Liver (tissue), 9 donors: ENCODE data around the gene AK1. TPM values are rescaled to one million over a fixed set of nuclear protein-coding genes. Genes with fewer than 3 reads are reported as not detected.

ENCODE experiments used
- DNase-seq: peaks from one replicate; pipeline ENCODE4 v3.0.0-alpha.2; 2017; ENCODE audit warnings: low spot score
- H3K27ac ChIP-seq, 2 donors: one replicate each; pipeline ENCODE4 v1.7.0; 2013; ENCODE audit warnings: inconsistent platforms in 2 of 2, low read length in 2 of 2, control low read depth in 1 of 2, low read depth in 1 of 2, mild to moderate bottlenecking in 1 of 2
- H3K27me3 ChIP-seq, 4 donors: one replicate each; pipeline versions ENCODE4 v1.6.1 to v1.7.0; 2013; ENCODE audit warnings: low read length in 3 of 4, inconsistent platforms in 1 of 4, mild to moderate bottlenecking in 1 of 4, moderate library complexity in 1 of 4; ENCODE audit not compliant: control insufficient read depth in 4 of 4, insufficient read depth in 4 of 4
- H3K36me3 ChIP-seq, 4 donors: one replicate each; pipeline versions ENCODE4 v1.6.1 to v1.7.0; 2013; ENCODE audit warnings: low read length in 3 of 4, mild to moderate bottlenecking in 3 of 4, low read depth in 1 of 4, moderate library complexity in 1 of 4; ENCODE audit not compliant: control insufficient read depth in 4 of 4, insufficient read depth in 3 of 4
- H3K4me1 ChIP-seq, 4 donors: one replicate each; pipeline versions ENCODE4 v1.6.1 to v1.7.0; 2013; ENCODE audit warnings: low read length in 3 of 4, mild to moderate bottlenecking in 3 of 4, moderate library complexity in 1 of 4; ENCODE audit not compliant: control insufficient read depth in 4 of 4, insufficient read depth in 4 of 4
- H3K4me3 ChIP-seq, 3 donors: one replicate each; pipeline versions ENCODE4 v1.6.1 to v1.7.0; 2013; ENCODE audit warnings: low read length in 3 of 3, control low read depth in 1 of 3, low read depth in 1 of 3, mild to moderate bottlenecking in 1 of 3
- H3K9ac ChIP-seq, 2 donors: one replicate each; pipeline ENCODE4 v1.7.0; 2013; ENCODE audit warnings: low read length in 2 of 2, mild to moderate bottlenecking in 2 of 2, moderate library complexity in 2 of 2, control low read depth in 1 of 2, low read depth in 1 of 2
- H3K9me3 ChIP-seq, 4 donors: one replicate each; pipeline versions ENCODE4 v1.6.1 to v1.7.0; 2013; ENCODE audit warnings: low read length in 3 of 4; ENCODE audit not compliant: control insufficient read depth in 4 of 4
- ATF3 ChIP-seq: IDR thresholded peaks from 2 replicates; pipeline ENCODE4 v1.6.1; 2016; ENCODE audit warnings: antibody characterized with exemption
- CTCF ChIP-seq: fragments of 150-350 bp; IDR thresholded peaks from 2 replicates; pipeline ENCODE4 v1.5.1; 2017; ENCODE audit warnings: improper control_type of control experiment, low read depth, low read length; ENCODE audit not compliant: missing input control
- EGR1 ChIP-seq, 2 donors: IDR thresholded peaks; 2 replicates each; pipeline ENCODE4 v1.6.1; 2016 to 2018; ENCODE audit warnings: antibody characterized with exemption in 2 of 2, low read depth in 2 of 2
- FOXA1 ChIP-seq: IDR thresholded peaks from 2 replicates; pipeline ENCODE4 v1.6.1; 2016; ENCODE audit warnings: antibody characterized with exemption
- FOXA2 ChIP-seq: IDR thresholded peaks from 2 replicates; pipeline ENCODE4 v1.6.1; 2016; ENCODE audit warnings: antibody characterized with exemption
- HNF4A ChIP-seq, 2 donors: conservative IDR thresholded peaks; 2 replicates each; pipeline ENCODE4 v1.6.1; 2016; ENCODE audit warnings: antibody characterized with exemption in 2 of 2, mild to moderate bottlenecking in 2 of 2
- HNF4G ChIP-seq: IDR thresholded peaks from 2 replicates; pipeline ENCODE4 v1.6.1; 2016; ENCODE audit warnings: antibody characterized with exemption
- JUND ChIP-seq, 2 donors: IDR thresholded peaks; 2 replicates each; pipeline ENCODE4 v1.6.1; 2016; ENCODE audit warnings: antibody characterized with exemption in 2 of 2
- NR2F2 ChIP-seq: IDR thresholded peaks from 2 replicates; pipeline ENCODE4 v1.6.1; 2016; ENCODE audit warnings: antibody characterized with exemption
- RAD21 ChIP-seq, 2 donors: IDR thresholded peaks; 2 replicates each; pipeline ENCODE4 v1.6.1; 2016; ENCODE audit warnings: antibody characterized with exemption in 2 of 2, mild to moderate bottlenecking in 2 of 2
- REST ChIP-seq: IDR thresholded peaks from 2 replicates; pipeline ENCODE4 v1.6.1; 2016; ENCODE audit warnings: antibody characterized with exemption, mild to moderate bottlenecking
- RXRA ChIP-seq, 2 donors: IDR thresholded peaks; 2 replicates each; pipeline ENCODE4 v1.6.1; 2017 to 2018; ENCODE audit warnings: antibody characterized with exemption in 2 of 2, mild to moderate bottlenecking in 1 of 2
- SP1 ChIP-seq: IDR thresholded peaks from 2 replicates; pipeline ENCODE4 v1.6.1; 2018; ENCODE audit warnings: antibody characterized with exemption, mild to moderate bottlenecking
- TAF1 ChIP-seq: conservative IDR thresholded peaks from 2 replicates; pipeline ENCODE4 v1.6.1; 2016; ENCODE audit warnings: antibody characterized with exemption, mild to moderate bottlenecking
- YY1 ChIP-seq: IDR thresholded peaks from 2 replicates; pipeline ENCODE4 v1.6.1; 2016; ENCODE audit warnings: antibody characterized with exemption, mild to moderate bottlenecking
- ZBTB33 ChIP-seq: IDR thresholded peaks from 2 replicates; pipeline ENCODE4 v1.6.1; 2016; ENCODE audit warnings: antibody characterized with exemption
- WGBS: extraction: QIAGEN DNeasy Blood & Tissue Kit; methylation state at CpG from one replicate; pipeline ENCODE4 v1.1.7; 2013; 5-methylcytosine and 5-hydroxymethylcytosine counted together
- polyA plus RNA-seq, 2 donors: library from polyadenylated mRNA; stranded (reverse) in 1 of 2; unstranded in 1 of 2; fragments of 200-250 nt in 1 of 2; fragments of >200 nt in 1 of 2; fragmentation: Nextera tagmentation in 1 of 2; extraction: Ambion mirVana in 1 of 2; gene quantifications; one replicate each; pipeline versions ENCODE4 v1.2.1 to v1.2.3, GENCODE V29; 2013 to 2015
- total RNA-seq, 2 donors: library from RNA; depleted of rRNA; stranded (reverse); fragments of >200 nt; gene quantifications; one replicate each; pipeline ENCODE4 v1.2.3, GENCODE V29; 2014
- TF ChIP-seq, protein P1 (sequence below): IDR thresholded peaks from 2 replicates; pipeline ENCODE4 v1.6.1; 2016; ENCODE audit warnings: antibody characterized with exemption
- donor health status: healthy.
- donor health status: healthy.
- donor health status: healthy.
- donor health status: healthy.
- donor health status: healthy.

Gene AK1
- total and polyA plus RNA-seq, 4 donors: 10.6 to 78.3 (median 29.6) TPM

DNA sequence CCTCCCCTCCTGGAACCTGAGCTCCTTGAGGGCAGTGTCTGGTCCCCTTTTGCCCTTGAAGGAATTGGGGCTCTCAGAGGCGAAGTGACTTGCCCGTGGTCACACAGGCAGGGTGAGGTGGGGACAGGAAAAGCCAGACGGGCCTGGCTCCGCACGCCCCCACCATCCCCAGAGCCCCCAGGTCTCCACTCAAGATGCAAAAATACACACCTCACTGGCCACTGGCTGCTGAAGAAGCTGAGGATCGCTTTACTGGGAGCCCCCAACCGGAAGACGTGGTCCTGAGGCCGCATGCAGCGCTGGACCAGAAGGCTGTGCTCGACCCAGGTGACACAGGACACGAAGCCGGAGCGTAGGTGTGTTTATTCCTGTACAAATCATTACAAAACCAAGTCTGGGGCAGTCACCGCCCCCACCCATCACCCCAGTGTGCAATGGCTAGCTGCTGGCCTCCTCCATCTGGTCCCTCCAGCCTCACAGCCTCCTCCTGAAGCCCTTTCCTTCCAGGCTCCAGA is 7.6 kb upstream of the AK1 start:
- TF ChIP-seq HNF4G: no peak
- TF ChIP-seq, protein P1, sequence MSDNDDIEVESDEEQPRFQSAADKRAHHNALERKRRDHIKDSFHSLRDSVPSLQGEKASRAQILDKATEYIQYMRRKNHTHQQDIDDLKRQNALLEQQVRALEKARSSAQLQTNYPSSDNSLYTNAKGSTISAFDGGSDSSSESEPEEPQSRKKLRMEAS: no peak
- no peak for TF ChIP-seq RXRA (IDR thresholded peaks at IDR 0.05)
- no peak for TF ChIP-seq TAF1
- no peak for TF ChIP-seq HNF4A (conservative IDR thresholded peaks at IDR 0.05)
- no peak for TF ChIP-seq RAD21 (IDR thresholded peaks at IDR 0.05)
- TF ChIP-seq JUND (IDR thresholded peaks at IDR 0.05): no peak
- TF ChIP-seq EGR1 (IDR thresholded peaks at IDR 0.05; ENCODE audit: low read depth in 2 of 2): no peak
- no peak for TF ChIP-seq ATF3
- TF ChIP-seq ZBTB33: no peak
- no peak for TF ChIP-seq SP1
- no peak for TF ChIP-seq YY1
- TF ChIP-seq REST: no peak
- no peak for TF ChIP-seq FOXA2
- no peak for TF ChIP-seq FOXA1
- Histone ChIP-seq H3K4me1 (no peaks in the 10 kb centered on the region), H3K4me3 (no peak overlapping the region), H3K9ac (no peak overlapping the region), H3K36me3 (peaks cover 7 to 24% (median 14%) of the 10 kb centered on the region in 4 donors), H3K27ac (no peak overlapping the region), H3K9me3 (no peaks in the 10 kb centered on the region), H3K27me3 (no peaks in the 10 kb centered on the region)
- 86% methylated on average over 15 of the region's 15 CpGs for WGBS
- no peak for DNase-seq

GRCh38 chr9:127884427-127884911 is 7.0 kb upstream of the AK1 start:
- Histone ChIP-seq H3K9me3 (no peaks in the 10 kb centered on the region), H3K27ac (no peak overlapping the region), H3K27me3 (no peaks in the 10 kb centered on the region), H3K4me3 (no peak overlapping the region), H3K36me3 (peaks cover 7 to 21% (median 13%) of the 10 kb centered on the region in 4 donors), H3K9ac (no peak overlapping the region), H3K4me1 (no peaks in the 10 kb centered on the region)
- 67% methylated on average over 11 of the region's 11 CpGs for WGBS
- no peak for DNase-seq
- TF ChIP-seq TAF1 (no peak), JUND (IDR thresholded peaks at IDR 0.05) (no peak), FOXA1 (no peak), YY1 (no peak), SP1 (no peak), RAD21 (IDR thresholded peaks at IDR 0.05) (no peak), ATF3 (no peak), ZBTB33 (no peak), NR2F2 (no peak), CTCF (no peak), REST (no peak)
